Thoracic aorta (tissue), 2 donors: ENCODE data around the gene ZNF860. TPM values are rescaled to one million over a fixed set of nuclear protein-coding genes. Genes with fewer than 3 reads are reported as not detected.
"Not testable (repeated sequence)": the region's sequence is repeated elsewhere in the genome, so short reads cannot be mapped to it uniquely, and the experiment has no call there.

Source experiments
- ATAC-seq: fragments of 150-250 bp; one replicate; pipeline ENCODE4 v1.8.0; 2017; ENCODE audit warnings: low read depth; ENCODE audit not compliant: insufficient number of reproducible peaks, low FRiP score
- DNase-seq: peaks from one replicate; pipeline ENCODE4 v3.0.0-alpha.2; 2020; ENCODE audit warnings: low spot score
- H3K27ac ChIP-seq, 2 donors: fragments of 200-600 bp; sonication (generic); 1 replicate in 1 of 2; 2 replicates in 1 of 2; pipeline ENCODE4 v1.5.1; 2016; ENCODE audit warnings: mild to moderate bottlenecking in 2 of 2, moderate library complexity in 2 of 2
- H3K27me3 ChIP-seq: fragments of 200-600 bp; sonication (generic); replicated peaks from 2 replicates; pipeline ENCODE4 v1.6.0; 2016; ENCODE audit warnings: mild to moderate bottlenecking; ENCODE audit not compliant: insufficient read depth
- H3K36me3 ChIP-seq: fragments of 200-600 bp; sonication (generic); one replicate; pipeline ENCODE4 v1.5.1; 2016
- H3K4me1 ChIP-seq, 2 donors: fragments of 200-600 bp; sonication (generic); 1 replicate in 1 of 2; 2 replicates in 1 of 2; pipeline versions ENCODE4 v1.5.1 to v1.6.0; 2016; ENCODE audit warnings: low read depth in 2 of 2, mild to moderate bottlenecking in 1 of 2; ENCODE audit not compliant: control insufficient read depth in 1 of 2
- H3K4me3 ChIP-seq: fragments of 200-600 bp; sonication (generic); 2 replicates; pipeline ENCODE4 v1.5.1; 2016; ENCODE audit warnings: mild to moderate bottlenecking
- H3K9me3 ChIP-seq: fragments of 200-600 bp; sonication (generic); 2 replicates; pipeline ENCODE4 v1.5.1; 2016
- total RNA-seq, 2 donors: library from RNA; depleted of rRNA; stranded (reverse); fragments of >200 nt; gene quantifications; one replicate each; pipeline versions ENCODE4 v1.1.0 to v1.2.3, GENCODE V29; 2016
- TF ChIP-seq, protein P1 (sequence below): fragments of 200-600 bp; sonication (generic); IDR thresholded peaks from one replicate; pipeline ENCODE4 v1.5.1; 2019; ENCODE audit warnings: antibody characterized with exemption

The ZNF860 gene
- total RNA-seq, 2 donors from 2014 or later, result 0.71 to 0.81 TPM

DNA sequence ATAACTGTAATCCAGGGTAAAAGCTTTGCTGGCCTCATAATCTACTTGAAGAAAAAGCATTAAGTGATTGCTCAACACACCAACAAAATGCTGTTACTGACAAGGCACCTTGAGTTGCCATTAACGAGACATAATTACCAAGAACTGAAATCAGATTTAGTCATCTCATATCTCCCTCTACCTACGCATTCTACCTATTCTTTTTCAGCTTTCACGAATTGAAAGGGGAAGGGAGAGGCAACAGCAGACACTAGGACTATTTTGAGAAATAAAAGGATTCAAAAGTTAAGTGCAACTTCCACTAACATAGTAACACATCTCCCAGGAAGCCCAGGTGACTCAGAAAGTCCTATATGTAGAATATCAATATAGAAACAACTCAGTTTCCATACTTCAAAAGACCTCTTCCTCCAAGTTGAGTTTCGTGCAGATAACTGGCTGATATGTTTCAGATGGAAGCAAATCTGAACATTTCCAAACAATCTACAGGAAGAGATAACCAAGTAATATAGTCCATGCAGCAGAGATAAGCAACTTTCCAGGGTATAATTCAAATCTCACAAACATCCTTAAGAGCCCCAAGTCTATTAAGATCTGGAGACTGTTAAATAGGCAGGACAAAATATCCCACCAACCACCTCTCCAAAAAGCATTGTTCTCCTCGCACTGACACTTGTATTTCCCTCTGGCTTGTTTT is 2.4 kb upstream of the ZNF860 start:
- Histone ChIP-seq H3K4me3 (peak overlapping the region; percentile 87), H3K4me1 (peaks cover 0 to 16% of the 10 kb centered on the region in 2 donors), H3K27ac (no peak overlapping the region), H3K36me3 (no peaks in the 10 kb centered on the region), H3K9me3 (no peaks in the 10 kb centered on the region), H3K27me3 (no peaks in the 10 kb centered on the region)
- TF ChIP-seq, protein P1, sequence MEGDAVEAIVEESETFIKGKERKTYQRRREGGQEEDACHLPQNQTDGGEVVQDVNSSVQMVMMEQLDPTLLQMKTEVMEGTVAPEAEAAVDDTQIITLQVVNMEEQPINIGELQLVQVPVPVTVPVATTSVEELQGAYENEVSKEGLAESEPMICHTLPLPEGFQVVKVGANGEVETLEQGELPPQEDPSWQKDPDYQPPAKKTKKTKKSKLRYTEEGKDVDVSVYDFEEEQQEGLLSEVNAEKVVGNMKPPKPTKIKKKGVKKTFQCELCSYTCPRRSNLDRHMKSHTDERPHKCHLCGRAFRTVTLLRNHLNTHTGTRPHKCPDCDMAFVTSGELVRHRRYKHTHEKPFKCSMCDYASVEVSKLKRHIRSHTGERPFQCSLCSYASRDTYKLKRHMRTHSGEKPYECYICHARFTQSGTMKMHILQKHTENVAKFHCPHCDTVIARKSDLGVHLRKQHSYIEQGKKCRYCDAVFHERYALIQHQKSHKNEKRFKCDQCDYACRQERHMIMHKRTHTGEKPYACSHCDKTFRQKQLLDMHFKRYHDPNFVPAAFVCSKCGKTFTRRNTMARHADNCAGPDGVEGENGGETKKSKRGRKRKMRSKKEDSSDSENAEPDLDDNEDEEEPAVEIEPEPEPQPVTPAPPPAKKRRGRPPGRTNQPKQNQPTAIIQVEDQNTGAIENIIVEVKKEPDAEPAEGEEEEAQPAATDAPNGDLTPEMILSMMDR, result no peak
- ATAC-seq (no peak), DNase-seq (no peak)

DNA sequence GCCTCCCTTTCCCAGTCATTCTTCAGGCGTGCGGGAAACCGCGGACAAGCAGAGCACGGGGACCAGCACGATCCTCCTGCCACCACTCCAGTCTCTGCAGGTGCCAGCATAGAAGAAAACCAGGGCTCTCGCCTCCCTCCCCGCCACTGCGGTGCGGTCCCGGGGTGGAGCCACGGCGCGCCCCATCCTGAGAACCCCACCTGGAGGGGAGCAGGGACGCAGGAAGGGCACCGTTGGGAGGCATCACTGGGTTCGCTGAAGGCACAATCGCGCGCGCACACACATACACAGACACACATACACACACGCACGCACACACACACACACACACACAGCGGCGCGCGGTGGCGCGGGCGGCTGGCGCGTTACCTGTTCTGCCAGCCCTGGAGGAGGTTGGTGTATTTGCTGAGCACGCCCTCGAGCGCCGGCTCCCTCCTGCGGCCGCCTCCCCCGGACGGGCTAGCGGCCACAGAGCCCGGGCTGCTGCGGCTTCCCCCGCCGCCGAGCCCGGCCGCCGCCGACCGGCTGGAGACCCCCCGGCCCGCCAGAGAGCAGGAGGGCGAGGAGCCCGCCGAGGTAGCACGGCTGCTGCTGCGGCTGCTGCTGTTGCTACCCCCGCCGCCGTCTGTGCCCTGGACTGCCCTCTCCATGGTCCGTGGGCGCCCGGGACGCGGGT is 882 bp upstream of the ZNF860 start:
- DNase-seq (peak; percentile 8), ATAC-seq (peak; percentile 30)
- H3K36me3 ChIP-seq, result no peaks in the 10 kb centered on the region
- no peaks in the 10 kb centered on the region for H3K9me3 ChIP-seq
- H3K27me3 ChIP-seq, result no peaks in the 10 kb centered on the region
- TF ChIP-seq, protein P1, result no peak
- H3K4me1 ChIP-seq, result peaks cover 0 to 16% of the 10 kb centered on the region in 2 donors
- H3K27ac ChIP-seq, result peak overlapping the region; percentile 83 to 86
- H3K4me3 ChIP-seq, result peak overlapping the region; percentile 87

DNA sequence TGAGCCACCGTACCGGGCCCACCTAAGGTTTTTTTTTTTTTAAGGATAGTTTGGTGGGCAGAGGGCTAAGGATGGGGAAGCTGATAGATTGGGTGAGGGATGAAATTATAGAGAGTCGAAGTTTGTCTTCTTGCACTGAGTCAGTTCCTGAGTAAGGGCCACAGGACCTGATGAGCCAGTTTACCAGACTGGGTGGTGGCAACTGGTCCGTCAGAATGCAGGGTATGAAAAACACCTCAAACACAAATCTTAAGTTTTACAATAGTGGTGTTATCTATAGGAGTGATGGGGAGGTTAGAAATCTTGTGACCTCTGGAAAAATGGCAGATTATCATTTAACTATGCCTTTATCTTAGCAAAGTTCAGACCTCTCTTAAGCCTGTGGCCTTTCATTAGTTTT is 2.8 kb downstream of the ZNF860 start:
- Histone ChIP-seq H3K4me3 (no peak overlapping the region), H3K9me3 (peaks cover 7% of the 10 kb centered on the region), H3K27ac (no peak overlapping the region), H3K4me1 (peaks cover 0 to 8% of the 10 kb centered on the region in 2 donors), H3K27me3 (no peaks in the 10 kb centered on the region), H3K36me3 (no peaks in the 10 kb centered on the region)
- DNase-seq (no peak), ATAC-seq (no peak)
- TF ChIP-seq, protein P1, result no peak

DNA sequence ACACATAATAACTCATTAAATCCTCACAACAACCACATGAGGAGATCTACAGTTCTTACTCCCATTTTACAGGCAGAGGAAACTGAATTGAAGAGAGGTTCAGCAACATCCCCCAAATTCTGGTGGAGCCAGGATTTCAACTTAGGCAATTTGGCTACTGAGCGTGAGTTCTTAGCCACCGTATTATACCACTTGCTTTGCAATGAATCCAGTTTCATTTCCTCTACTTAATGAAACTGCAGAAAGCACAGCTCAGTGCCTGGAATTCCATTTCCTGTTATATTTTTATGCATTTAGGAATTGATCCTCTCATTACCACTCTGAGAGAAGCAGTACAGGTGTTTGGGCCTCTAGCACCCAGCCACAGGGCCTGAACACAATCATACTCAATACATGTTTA is 4.3 kb downstream of the ZNF860 start:
- TF ChIP-seq, protein P1, result no peak
- peaks cover 16% of the 10 kb centered on the region for H3K9me3 ChIP-seq
- no peak for DNase-seq
- no peak overlapping the region for H3K27ac ChIP-seq
- no peaks in the 10 kb centered on the region for H3K36me3 ChIP-seq
- H3K27me3 ChIP-seq, result no peaks in the 10 kb centered on the region
- no peak for ATAC-seq
- peaks cover 0 to 7% of the 10 kb centered on the region in 2 donors for H3K4me1 ChIP-seq
- H3K4me3 ChIP-seq, result no peak overlapping the region

DNA sequence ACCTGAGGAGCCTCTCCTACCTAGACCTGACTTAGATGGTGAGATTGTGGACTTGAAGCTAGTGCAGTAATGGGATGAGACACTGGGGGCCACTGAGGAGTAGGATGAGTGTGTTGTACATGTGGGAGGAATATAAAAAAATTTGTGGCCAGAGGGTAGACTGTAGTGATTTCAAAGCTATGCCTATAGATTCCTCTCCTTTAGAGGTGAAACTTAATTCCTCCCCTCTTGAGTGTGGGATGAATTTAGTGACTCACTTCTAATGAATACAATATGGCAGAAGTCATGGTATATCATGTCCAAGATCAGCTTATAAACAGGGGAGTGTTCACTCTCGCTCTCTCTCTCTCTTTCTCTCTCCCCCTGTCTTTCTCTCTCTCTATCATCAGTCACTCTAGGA is 6.7 kb downstream of the ZNF860 start:
- Histone ChIP-seq H3K27ac (no peak overlapping the region), H3K9me3 (peaks cover 25% of the 10 kb centered on the region)
- no peak for ATAC-seq

DNA sequence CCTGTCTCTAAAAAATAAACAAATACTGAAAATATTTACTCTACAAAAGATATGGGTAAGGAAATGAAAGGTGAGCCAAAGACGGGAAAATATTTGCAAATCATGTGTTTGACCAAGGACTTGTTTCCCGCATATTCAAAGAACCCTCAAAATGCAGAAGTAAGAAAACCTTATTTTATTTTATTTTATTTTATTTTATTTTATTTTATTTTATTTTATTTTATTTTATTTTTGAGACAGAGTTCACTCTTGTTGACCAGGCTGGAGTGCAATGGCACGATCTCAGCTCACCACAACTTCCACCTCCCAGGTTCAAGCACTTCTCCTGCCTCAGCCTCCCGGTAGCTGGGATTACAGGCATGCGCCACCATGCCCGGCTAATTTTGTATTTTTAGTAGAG is 11.4 kb downstream of the ZNF860 start:
- DNase-seq, H3K27ac ChIP-seq, H3K4me1 ChIP-seq, H3K36me3 ChIP-seq, H3K27me3 ChIP-seq, ATAC-seq, H3K4me3 ChIP-seq: not testable (repeated sequence)
- H3K9me3 ChIP-seq, result peaks cover 26% of the 10 kb centered on the region

More for the DNA sequence above, 6.7 kb downstream of the ZNF860 start:
- Histone ChIP-seq H3K27me3 (no peaks in the 10 kb centered on the region), H3K4me3 (no peak overlapping the region), H3K4me1 (no peaks in the 10 kb centered on the region), H3K36me3 (no peaks in the 10 kb centered on the region)
- no peak for DNase-seq
- TF ChIP-seq, protein P1, result no peak
